HUES6 (cell line): ENCODE measurements around the gene TMC2.
"Not testable (repeated sequence)": the region's sequence is repeated elsewhere in the genome, so short reads cannot be mapped to it uniquely, and the experiment has no call there.

ENCODE experiments used
- H3K27ac ChIP-seq: 2 replicates; pipeline ENCODE4 v1.7.0; 2013; ENCODE audit warnings: low read depth, mild to moderate bottlenecking, low read length, inconsistent platforms
- H3K27me3 ChIP-seq: 2 replicates; pipeline ENCODE4 v1.6.1; 2013; ENCODE audit warnings: low read length; ENCODE audit not compliant: control insufficient read depth, insufficient read depth
- H3K36me3 ChIP-seq: 2 replicates; pipeline ENCODE4 v1.6.1; 2013; ENCODE audit warnings: low read length; ENCODE audit not compliant: control insufficient read depth, insufficient read depth
- H3K4me1 ChIP-seq: 2 replicates; pipeline ENCODE4 v1.6.1; 2013; ENCODE audit warnings: low read length; ENCODE audit not compliant: control insufficient read depth, insufficient read depth
- H3K4me3 ChIP-seq: 2 replicates; pipeline ENCODE4 v1.5.1; 2013; ENCODE audit warnings: low read depth, low read length
- H3K9ac ChIP-seq: one replicate; pipeline ENCODE4 v1.6.1; 2013; ENCODE audit warnings: mild to moderate bottlenecking, low read length
- H3K9me3 ChIP-seq: 2 replicates; pipeline ENCODE4 v1.6.1; 2013; ENCODE audit warnings: low read depth, low read length; ENCODE audit not compliant: control insufficient read depth, insufficient read depth

TMC2 gene

DNA sequence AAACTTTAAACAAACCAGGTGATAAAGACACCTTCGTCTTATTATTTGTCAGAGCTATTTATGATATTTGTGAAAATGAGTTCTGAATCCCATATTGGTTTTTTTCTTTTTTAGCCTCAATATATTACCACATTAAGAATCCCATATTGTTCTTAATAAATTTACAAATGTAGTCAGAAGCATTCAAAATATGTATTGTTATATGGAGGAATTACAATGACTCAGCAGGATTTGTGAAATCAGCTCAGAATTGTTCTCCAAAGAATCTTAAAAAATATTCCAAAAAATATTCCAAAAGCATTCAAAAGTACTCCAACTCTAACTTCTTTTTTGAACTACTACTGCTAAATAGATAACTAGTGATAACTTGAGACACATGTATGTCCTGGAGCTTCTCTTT is 21.2 kb upstream of the TMC2 start:
- Histone ChIP-seq H3K9ac (no peak overlapping the region), H3K9me3 (no peaks in the 10 kb centered on the region), H3K4me3 (no peak overlapping the region), H3K27ac (no peak overlapping the region), H3K27me3 (peaks cover 97% of the 10 kb centered on the region), H3K36me3 (no peaks in the 10 kb centered on the region), H3K4me1 (peaks cover 5% of the 10 kb centered on the region; the same call in 1 of the 2 replicates)

DNA sequence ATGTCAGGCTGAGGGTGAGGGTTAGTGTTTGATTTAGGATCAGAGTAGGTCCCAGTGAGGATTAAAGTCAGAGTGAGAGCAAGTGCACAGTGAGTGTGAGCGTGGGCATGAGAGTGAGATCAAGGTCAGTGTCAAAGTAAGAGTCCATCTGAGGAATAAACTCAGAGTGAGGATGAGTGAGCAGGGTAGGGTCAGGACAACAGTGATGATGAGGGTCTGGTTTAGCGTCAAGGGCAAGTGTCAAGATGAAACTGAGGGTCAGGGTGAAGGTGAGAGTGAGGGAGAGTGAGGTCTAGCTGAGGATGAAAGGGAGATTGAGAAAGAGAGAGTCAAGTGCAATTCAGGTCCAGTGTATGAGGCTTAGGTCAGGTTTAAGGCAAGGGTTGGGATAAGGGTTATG is 20.0 kb upstream of the TMC2 start:
- Histone ChIP-seq H3K27ac (no peak overlapping the region), H3K36me3 (no peaks in the 10 kb centered on the region), H3K9ac (no peak overlapping the region), H3K4me3 (no peak overlapping the region), H3K9me3 (no peaks in the 10 kb centered on the region), H3K4me1 (no peaks in the 10 kb centered on the region), H3K27me3 (peaks cover 97% of the 10 kb centered on the region)

DNA sequence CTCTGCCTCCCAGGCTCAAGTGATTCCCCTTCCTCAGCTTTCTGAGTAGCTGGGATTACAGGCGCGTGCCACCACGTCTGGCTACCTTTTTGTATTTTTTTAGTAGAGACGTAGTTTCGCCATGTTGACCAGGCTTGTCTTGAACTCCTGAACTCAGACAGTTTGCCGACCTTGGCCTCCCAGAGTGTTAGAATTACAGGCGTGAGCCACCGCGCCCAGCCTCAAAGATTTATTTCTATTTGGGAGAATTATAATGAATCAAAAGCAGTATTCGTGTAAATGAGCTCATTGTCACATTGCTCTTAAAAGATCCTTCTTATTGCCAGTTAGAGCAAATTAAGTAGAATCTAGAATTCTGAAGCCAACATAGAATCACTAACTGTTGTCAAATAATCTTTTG is 18.3 kb upstream of the TMC2 start:
- Histone ChIP-seq H3K27me3 (peaks cover 97% of the 10 kb centered on the region), H3K36me3 (no peaks in the 10 kb centered on the region), H3K4me1 (no peaks in the 10 kb centered on the region)

DNA sequence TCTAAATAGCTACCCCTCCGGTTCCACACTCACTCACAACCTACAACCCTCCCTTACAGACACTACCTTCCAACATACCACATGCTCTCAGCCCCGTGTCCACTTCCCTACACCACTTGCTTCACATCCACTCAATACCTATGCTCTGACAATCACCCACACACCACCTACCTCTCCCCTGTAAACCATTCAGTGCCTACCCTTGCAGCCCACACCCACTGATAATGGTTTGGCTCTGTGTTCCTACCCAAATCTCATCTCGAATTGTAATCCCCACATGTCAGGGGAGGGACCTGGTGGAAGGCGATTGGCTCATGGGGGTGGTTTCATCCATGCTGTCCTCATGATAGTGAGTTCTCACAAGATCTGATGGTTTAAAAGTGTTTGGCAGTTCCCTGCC is 17.8 kb upstream of the TMC2 start:
- H3K4me3 ChIP-seq: no peak overlapping the region
- H3K4me1 ChIP-seq: no peaks in the 10 kb centered on the region
- no peaks in the 10 kb centered on the region for H3K9me3 ChIP-seq
- no peak overlapping the region for H3K27ac ChIP-seq
- H3K9ac ChIP-seq: no peak overlapping the region
- peaks cover 97% of the 10 kb centered on the region for H3K27me3 ChIP-seq
- H3K36me3 ChIP-seq: no peaks in the 10 kb centered on the region

More for the DNA sequence above, 18.3 kb upstream of the TMC2 start:
- Histone ChIP-seq H3K4me3 (no peak overlapping the region), H3K9me3 (no peaks in the 10 kb centered on the region), H3K9ac (no peak overlapping the region), H3K27ac (no peak overlapping the region)

DNA sequence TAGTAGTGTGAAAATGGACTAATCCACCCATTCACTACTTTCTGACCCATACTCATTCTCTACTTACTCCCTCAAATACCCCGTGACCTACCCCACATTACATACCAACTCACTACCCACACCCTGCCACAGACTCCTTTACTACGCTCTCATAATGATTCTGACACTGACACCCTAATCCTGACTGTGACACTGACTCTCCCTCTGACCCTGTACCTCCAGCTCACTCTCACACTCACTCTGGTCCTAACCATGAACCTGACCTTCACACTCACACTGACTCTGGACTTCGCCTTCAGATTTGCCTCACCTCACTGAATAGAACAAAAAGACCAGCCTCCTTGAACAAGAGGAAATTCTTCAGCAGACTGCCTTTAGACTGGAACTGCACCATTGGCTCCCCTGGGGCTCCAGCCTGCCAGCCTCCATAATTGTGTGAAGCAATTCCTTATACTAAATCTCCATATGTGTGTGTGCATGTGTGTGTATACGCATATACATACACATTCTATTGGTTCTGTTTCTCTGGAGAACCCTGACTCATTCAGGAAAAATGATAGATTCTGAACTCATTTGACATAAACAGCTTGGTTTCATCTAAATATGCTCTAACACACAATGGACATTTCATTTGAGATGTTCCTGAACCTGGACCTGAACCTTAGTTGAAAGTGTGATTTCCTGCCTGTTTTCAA is 17.1 kb upstream of the TMC2 start:
- no peak overlapping the region for H3K9ac ChIP-seq
- H3K36me3 ChIP-seq: no peaks in the 10 kb centered on the region
- H3K27ac ChIP-seq: no peak overlapping the region
- no peaks in the 10 kb centered on the region for H3K4me1 ChIP-seq
- H3K9me3 ChIP-seq: no peaks in the 10 kb centered on the region
- peaks cover 97% of the 10 kb centered on the region for H3K27me3 ChIP-seq
- no peak overlapping the region for H3K4me3 ChIP-seq

DNA sequence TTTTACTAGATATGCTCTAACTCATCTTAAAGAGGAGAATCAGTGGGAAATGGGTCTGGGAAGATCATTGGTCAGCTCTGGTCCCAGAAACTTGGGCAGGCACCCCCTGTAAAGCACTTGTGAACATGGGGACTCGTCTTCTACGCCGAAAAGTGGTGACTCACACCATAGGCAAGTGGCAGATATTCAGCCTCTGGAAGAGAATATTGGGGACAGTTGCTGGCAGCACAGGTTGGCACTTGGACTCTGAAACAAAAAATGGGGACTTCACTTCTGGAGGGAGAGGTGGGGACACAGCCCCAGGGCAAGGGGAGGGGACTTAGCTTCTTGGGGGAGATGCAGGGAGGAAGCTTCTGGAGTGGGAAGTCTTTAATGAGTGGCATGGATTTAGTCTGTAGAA is 15.8 kb upstream of the TMC2 start:
- Histone ChIP-seq H3K9me3 (no peaks in the 10 kb centered on the region), H3K4me1 (0 out of 2 replicates have a peak, but pooled peaks cover 3% of the 10 kb centered on the region), H3K36me3 (no peaks in the 10 kb centered on the region), H3K4me3 (no peak overlapping the region), H3K27me3 (peaks cover 96% of the 10 kb centered on the region), H3K27ac (no peak overlapping the region), H3K9ac (no peak overlapping the region)

DNA sequence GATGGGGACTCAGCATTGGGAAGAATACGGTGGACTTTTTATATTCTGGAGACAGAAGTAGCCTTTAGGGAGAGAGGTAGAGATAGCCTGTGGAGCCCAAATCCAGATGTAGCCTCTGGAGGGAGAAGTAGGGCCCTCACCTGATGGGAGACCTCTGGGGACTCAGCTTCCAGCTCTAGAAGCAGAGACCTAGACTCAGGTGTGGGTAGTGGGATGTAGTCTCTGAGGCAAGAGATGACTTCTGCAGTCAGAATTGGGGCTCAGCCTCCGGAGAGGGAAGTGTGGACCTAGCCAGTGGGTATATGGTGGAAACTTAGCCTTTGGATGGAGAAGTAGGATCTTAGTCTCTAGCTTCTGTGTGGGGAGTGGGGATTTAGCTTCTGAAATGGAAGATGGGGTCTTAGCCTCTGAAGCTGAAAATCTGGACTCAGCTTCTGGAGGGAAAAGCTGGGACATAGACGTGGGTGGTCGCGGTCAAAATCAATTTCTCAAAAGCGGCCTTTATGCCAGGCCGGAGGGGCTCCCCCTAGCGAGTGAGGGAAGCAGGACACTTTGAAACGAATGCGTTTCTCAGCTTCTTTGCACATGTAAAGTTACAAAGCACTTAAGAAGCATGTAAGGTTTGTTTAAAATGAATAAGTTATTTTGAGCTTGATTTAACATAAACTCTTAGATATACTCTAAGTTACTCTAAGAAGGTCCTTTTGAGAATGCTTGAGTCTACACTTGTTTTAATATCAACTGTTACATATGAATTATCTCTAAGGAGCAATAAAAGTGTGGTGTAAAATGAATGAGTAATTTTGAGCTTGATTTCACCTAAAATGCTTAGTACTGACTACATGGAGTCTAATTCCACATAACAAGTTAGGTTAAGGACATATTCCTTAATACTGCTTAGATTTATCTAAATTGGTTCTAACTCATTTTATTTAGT is 14.7 kb upstream of the TMC2 start:
- Histone ChIP-seq H3K9ac (no peak overlapping the region), H3K27ac (no peak overlapping the region), H3K4me3 (no peak overlapping the region), H3K27me3 (peaks cover 96% of the 10 kb centered on the region), H3K9me3 (no peaks in the 10 kb centered on the region), H3K36me3 (no peaks in the 10 kb centered on the region), H3K4me1 (0 out of 2 replicates have a peak, but pooled peaks cover 5% of the 10 kb centered on the region)

DNA sequence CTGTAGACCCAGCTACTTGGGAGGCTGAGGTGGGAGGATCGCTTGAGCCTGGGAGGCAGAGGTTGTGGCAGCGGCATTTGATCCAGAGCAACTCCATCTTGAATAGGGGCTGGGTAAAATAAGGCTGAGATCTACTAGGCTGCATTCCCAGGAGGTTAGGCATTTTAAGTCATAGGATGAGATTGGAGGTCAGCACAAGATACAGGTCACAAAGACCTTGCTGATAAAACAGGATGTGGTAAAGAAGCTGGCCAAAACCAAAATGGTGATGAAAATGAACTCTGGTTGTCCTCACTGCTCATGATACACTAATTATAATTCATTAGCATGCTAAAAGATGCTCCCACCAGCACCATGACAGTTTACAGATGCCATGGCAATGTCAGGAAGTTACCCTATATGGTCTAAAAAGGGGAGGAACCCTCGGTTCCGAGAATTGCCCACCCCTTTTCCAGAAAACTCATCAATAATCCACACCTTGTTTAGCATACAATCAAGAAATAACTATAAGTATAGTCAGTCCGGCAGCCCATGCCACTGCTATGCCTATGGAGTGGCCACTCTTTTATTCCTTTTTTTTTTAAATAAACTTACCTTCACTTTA is 13.4 kb upstream of the TMC2 start:
- H3K9ac ChIP-seq, H3K4me1 ChIP-seq, H3K4me3 ChIP-seq, H3K9me3 ChIP-seq, H3K27ac ChIP-seq, H3K36me3 ChIP-seq: not testable (repeated sequence)
- peaks cover 99% of the 10 kb centered on the region for H3K27me3 ChIP-seq

DNA sequence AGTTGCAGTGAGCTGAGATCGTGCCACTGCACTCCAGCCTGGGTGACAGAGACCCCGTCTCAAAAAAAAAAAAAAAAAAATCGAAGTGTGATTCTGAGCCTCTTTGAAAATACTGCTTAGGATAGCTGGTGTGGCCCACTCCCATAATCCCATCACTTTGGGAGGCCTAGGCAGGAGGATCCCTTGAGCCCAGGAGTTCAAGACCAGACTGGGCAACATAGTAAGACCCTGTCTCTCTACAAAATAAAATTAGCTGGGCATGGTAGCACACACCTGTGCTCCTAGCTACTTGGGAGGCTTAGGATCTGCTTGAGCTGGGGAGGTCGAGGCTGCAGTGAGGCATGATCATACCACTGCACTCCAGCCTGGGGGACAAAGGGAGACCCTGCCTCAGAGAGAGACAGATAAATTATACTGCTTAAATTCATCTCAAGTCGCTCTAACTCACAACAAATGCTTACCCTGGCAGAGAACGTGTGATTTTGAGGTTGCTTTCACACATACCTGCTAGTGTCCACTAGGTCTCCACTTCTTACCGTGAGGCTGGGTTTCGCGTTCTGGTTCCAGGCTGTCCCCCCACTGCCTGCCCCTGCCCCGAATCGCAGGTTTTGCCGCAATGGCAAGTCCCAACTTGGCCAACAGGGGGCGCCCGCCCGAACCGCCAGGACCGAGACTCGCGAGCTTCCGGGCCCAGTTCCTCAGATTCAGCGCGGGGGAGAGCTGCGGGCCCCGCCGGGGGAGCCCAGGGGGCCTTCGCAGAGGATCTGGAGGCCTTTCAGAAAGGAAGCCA is 12.3 kb upstream of the TMC2 start:
- H3K9ac ChIP-seq: peak overlapping the region; percentile 69
- peak overlapping the region; percentile 22; the same call in 1 of the 2 replicates for H3K27ac ChIP-seq
- H3K27me3 ChIP-seq: peaks cover 97% of the 10 kb centered on the region
- H3K4me3 ChIP-seq: peak overlapping the region; percentile 81
- H3K36me3 ChIP-seq: no peaks in the 10 kb centered on the region
- 0 out of 2 replicates have a peak, but pooled peaks cover 5% of the 10 kb centered on the region for H3K4me1 ChIP-seq
- no peaks in the 10 kb centered on the region for H3K9me3 ChIP-seq

DNA sequence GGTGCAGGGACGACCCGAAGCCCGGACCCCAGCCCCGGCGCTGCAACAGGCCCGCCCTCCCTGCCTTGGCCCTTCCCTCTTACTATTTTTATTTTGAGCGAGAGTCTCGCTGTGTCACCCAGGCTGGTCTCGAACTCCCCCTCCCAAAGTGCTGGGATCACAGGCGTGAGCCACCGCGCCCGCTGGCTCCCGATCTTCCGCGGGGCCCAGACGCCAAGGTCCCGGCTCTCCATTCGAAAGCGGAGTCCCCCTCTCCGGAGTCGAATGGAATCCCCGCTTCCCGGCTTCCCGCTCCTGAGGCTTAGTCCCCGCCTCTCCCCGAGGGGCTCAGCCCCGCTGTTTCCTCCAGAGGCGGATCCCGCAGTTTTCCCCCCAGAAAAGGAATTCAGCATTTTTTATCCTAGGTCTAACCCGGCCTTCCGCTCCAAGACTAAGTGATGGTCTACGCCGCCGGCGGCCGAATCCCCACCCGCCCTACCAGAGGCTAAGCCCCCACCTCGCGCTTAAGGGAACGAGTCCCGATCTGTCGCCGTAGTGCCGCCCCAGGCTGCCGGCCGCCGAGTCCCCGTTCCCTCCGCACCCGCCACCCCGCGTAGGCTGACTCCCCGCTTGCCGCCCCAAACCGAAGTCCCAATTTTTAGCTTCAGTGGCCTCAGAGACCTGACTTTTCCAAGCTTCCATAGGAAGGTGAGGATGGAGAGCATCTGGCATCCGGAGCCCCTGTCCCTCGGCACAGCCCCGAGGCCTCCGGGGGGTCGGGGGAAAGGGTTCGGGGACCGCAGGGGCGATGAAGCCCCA is 11.5 kb upstream of the TMC2 start:
- H3K9me3 ChIP-seq: no peaks in the 10 kb centered on the region
- H3K4me1 ChIP-seq: 0 out of 2 replicates have a peak, but pooled peaks cover 5% of the 10 kb centered on the region
- no peaks in the 10 kb centered on the region for H3K36me3 ChIP-seq
- peak overlapping the region; percentile 81 for H3K4me3 ChIP-seq
- H3K27ac ChIP-seq: peak overlapping the region; percentile 22; the same call in 1 of the 2 replicates
- peak overlapping the region; percentile 69 for H3K9ac ChIP-seq
- H3K27me3 ChIP-seq: peaks cover 96% of the 10 kb centered on the region
